HFFc6 (cell line): ENCODE results near the gene CCDC183. TPM values are rescaled to one million over a fixed set of nuclear protein-coding genes. Genes with fewer than 3 reads are reported as not detected.
"Not testable (repeated sequence)": the region's sequence is repeated elsewhere in the genome, so short reads cannot be mapped to it uniquely, and the experiment has no call there.

Experiments
- DNase-seq: peaks from one replicate; pipeline ENCODE4 v3.0.0-alpha.2; 2018
- H3K27ac Mint-ChIP-seq: 2 replicates; pipeline ENCODE4 v1.8.0; 2020; ENCODE audit warnings: mild to moderate bottlenecking, mixed read lengths
- H3K27me3 Mint-ChIP-seq: 2 replicates; pipeline ENCODE4 v1.8.0; 2021; ENCODE audit warnings: mild to moderate bottlenecking, moderate library complexity, mixed read lengths; ENCODE audit not compliant: insufficient read depth
- H3K36me3 Mint-ChIP-seq: 2 replicates; pipeline ENCODE4 v1.8.0; 2021; ENCODE audit warnings: low read depth, mixed read lengths
- H3K4me1 Mint-ChIP-seq: 2 replicates; pipeline ENCODE4 v1.8.0; 2020; ENCODE audit warnings: low read depth, mixed read lengths
- H3K4me3 Mint-ChIP-seq: 2 replicates; pipeline ENCODE4 v1.8.0; 2020; ENCODE audit warnings: mild to moderate bottlenecking, moderate library complexity, mixed read lengths
- H3K9me3 Mint-ChIP-seq: 2 replicates; pipeline ENCODE4 v1.8.0; 2020; ENCODE audit warnings: mild to moderate bottlenecking, mixed read lengths
- total RNA-seq, 6 experiments: library from RNA; stranded (reverse); fragmentation: NEBNext Ultra II Directional; extraction: Animal tissue kit (Norgen Biotek cat#: 25700); gene quantifications; 2 replicates in 1 of 6; 3 replicates in 5 of 6; pipeline ENCODE4 v1.2.3, GENCODE V29; 2021
- TF ChIP-seq, protein P1 (sequence below): fragments of 200-600 bp; sonication (generic); IDR thresholded peaks from 2 replicates; pipeline ENCODE4 v1.5.0; 2021; ENCODE audit warnings: antibody characterized with exemption, mild to moderate bottlenecking

CCDC183 gene
- total RNA-seq, 6 experiments from 2014 or later = 0.25 to 0.87 (median 0.34) TPM

DNA sequence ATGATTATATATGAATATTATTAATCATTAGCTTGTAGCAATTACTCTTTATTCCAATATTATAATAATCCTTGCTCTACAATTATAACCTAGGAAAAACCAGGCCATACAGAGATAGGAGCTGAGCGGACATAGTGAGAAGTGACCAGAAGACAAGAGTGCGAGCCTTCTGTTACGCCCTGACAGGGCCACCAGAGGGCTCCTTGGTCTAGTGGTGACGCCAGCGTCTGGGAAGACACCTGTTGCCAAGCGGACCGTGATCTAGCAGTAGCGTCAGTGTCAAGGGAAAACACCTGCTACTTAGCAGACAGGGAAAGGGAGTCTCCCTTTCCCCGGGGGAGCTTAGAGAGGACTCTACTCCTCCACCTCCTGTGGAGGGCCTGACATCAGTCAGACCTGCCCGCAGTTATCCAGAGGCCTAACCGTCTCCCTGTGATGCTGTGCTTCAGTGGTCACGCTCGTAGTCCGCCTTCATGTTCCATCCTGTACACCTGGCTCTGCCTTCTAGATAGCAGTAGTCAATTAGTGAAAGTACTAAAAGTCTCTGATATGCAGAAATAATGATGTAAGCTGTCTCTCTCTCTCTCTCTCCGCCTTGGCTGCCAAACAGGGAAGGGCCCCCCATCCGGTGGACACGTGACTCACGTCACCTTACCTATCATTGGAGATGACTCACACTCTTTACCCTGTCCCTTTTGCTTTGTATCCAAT, 29.6 kb upstream of the CCDC183 start:
- not testable (repeated sequence) for H3K4me3 Mint-ChIP-seq, H3K27ac Mint-ChIP-seq, H3K4me1 Mint-ChIP-seq, H3K9me3 Mint-ChIP-seq, H3K36me3 Mint-ChIP-seq
- H3K27me3 Mint-ChIP-seq = peaks cover 11% of the 10 kb centered on the region
- TF ChIP-seq, protein P1, sequence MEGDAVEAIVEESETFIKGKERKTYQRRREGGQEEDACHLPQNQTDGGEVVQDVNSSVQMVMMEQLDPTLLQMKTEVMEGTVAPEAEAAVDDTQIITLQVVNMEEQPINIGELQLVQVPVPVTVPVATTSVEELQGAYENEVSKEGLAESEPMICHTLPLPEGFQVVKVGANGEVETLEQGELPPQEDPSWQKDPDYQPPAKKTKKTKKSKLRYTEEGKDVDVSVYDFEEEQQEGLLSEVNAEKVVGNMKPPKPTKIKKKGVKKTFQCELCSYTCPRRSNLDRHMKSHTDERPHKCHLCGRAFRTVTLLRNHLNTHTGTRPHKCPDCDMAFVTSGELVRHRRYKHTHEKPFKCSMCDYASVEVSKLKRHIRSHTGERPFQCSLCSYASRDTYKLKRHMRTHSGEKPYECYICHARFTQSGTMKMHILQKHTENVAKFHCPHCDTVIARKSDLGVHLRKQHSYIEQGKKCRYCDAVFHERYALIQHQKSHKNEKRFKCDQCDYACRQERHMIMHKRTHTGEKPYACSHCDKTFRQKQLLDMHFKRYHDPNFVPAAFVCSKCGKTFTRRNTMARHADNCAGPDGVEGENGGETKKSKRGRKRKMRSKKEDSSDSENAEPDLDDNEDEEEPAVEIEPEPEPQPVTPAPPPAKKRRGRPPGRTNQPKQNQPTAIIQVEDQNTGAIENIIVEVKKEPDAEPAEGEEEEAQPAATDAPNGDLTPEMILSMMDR = peak; percentile 68
- DNase-seq = peak; percentile 37

DNA sequence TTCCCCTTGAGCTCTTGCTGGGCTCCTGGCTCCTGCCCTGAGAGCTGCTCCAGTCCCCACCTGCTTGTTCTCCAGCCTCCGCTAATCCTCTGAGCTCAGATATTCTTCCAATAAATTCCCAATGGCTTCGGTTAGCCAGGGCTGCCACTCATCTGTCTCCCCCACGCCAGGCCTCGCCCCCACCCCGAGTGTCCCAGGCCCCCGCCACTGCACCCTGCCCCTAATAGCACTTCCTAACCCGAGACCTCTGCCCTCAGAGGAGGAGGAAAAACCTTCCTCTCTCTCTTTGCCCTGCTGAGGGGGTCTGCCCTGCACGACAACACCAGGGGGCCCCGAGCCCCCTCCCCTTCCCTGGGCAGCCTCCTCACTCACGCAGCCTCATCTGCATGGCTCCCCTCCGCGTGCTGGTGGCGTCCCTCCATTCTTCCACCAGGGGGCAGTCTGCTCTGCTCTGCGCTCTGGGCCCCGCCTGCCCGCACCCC, 26.4 kb upstream of the CCDC183 start:
- no peak overlapping the region for H3K27ac Mint-ChIP-seq
- H3K4me1 Mint-ChIP-seq = no peaks in the 10 kb centered on the region
- no peak for DNase-seq
- TF ChIP-seq, protein P1 = peak; percentile 59; the same call in 1 of the 2 replicates
- H3K4me3 Mint-ChIP-seq = no peak overlapping the region
- peaks cover 11% of the 10 kb centered on the region for H3K27me3 Mint-ChIP-seq
- H3K9me3 Mint-ChIP-seq = peaks cover 11% of the 10 kb centered on the region
- peaks cover 9% of the 10 kb centered on the region for H3K36me3 Mint-ChIP-seq

DNA sequence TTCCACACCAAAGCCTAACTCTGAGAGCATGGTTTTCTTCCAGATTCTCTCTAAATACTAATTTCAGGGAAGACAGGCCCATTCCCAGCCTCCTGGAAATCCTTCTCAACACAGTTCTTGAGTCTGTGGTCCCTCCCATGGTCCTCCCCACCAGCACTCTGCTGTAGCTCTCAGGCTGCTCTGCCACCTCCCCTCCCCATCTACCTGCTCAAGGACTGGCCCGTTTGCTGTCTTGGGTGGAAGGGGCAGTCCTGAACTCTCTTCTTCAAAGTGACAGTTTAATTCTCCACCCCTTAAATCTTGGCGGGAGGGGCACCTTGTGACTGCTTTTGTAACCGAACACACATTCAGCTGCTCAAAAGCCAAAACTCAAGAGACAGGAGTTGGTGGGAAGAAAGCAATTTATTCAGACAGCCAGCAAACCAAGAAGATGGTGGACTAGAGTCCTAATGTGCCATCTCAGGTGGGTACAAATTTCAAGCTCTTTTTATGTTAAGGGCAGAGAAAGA, 24.2 kb upstream of the CCDC183 start:
- DNase-seq = no peak

DNA sequence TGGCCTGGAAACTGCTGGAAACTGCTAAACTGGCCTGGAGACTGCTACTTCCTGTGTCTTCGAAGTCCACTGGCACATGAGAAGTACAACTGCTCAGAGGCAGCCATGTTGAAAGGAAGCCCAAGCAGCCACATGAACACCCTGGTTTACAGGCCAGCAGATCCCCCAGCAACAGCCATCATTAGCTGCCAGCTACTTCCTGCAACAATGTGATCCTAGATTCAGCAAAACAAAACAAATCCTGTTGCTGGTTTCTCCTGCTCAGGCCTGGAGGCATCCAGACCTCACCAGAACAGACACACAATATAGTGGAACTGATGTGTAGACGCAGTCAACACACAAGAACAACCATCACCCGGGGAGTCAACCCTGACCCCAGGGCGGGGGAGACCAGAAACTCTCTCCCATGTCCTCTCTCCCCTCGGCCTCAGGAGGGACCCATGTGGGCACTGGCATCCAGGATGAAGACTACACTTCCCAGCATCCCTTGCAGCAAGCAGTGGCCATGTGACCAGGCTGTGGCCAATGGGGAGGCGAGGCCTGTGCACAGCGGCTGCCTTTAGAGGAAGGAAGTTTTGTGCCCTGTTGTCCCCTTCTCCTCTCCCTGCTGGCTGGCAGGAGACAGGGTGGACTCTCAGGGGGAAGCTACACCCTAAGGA, 22.6 kb upstream of the CCDC183 start:
- TF ChIP-seq, protein P1 = no peak
- Mint-ChIP-seq H3K36me3 (peaks cover 9% of the 10 kb centered on the region), H3K27ac (no peak overlapping the region), H3K9me3 (peaks cover 11% of the 10 kb centered on the region), H3K4me3 (no peak overlapping the region), H3K27me3 (peaks cover 25% of the 10 kb centered on the region), H3K4me1 (peaks cover 6% of the 10 kb centered on the region; the same call in 1 of the 2 replicates)
- DNase-seq = no peak

More for the DNA sequence above, 24.2 kb upstream of the CCDC183 start:
- TF ChIP-seq, protein P1 = no peak
- Mint-ChIP-seq H3K9me3 (peaks cover 11% of the 10 kb centered on the region), H3K4me3 (no peak overlapping the region), H3K36me3 (peaks cover 9% of the 10 kb centered on the region), H3K27ac (no peak overlapping the region), H3K4me1 (peaks cover 3% of the 10 kb centered on the region; the same call in 1 of the 2 replicates), H3K27me3 (peaks cover 14% of the 10 kb centered on the region)

DNA sequence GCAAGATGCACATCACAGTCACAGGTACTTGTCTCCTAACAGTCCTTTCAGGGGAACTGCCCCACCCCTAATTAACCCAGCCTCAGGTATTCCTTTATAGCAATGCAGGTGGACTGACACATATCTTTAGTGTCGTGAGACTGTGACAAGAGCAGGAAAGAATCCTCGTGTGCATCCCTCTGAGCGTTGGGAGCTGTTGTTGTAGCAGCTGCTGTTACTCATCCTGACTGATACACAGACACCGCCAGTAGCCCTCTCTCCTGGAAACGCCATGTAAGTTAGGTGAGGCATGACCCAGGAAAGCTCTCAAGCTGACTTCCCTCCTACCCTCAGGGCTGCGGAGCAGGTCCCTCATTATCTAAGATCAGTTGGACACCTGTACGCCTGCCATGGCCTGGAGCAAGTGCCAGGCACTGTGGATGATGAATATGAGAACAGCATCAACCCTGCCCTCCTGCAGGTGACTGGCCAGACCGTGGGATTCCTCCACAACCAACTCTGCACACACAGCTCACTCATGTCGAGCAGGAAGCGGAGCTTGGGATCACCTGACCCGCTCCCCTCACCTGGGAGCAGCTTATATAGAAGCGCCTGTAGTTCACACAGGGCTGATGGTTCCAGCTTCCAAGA, 21.6 kb upstream of the CCDC183 start:
- peaks cover 6% of the 10 kb centered on the region; the same call in 1 of the 2 replicates for H3K4me1 Mint-ChIP-seq
- peaks cover 16% of the 10 kb centered on the region for H3K9me3 Mint-ChIP-seq
- H3K36me3 Mint-ChIP-seq = peaks cover 15% of the 10 kb centered on the region
- H3K4me3 Mint-ChIP-seq = no peak overlapping the region
- H3K27ac Mint-ChIP-seq = no peak overlapping the region
- TF ChIP-seq, protein P1 = no peak
- no peak for DNase-seq
- peaks cover 36% of the 10 kb centered on the region for H3K27me3 Mint-ChIP-seq
